Measurements from ENCODE around the gene SLC27A5.
A peak's percentile ranks its signal among the peaks of the same experiment; 100 is the strongest.
"Not testable (repeated sequence)": the region's sequence is repeated elsewhere in the genome, so short reads cannot be mapped to it uniquely, and the experiment has no call there.

SLC27A5 gene

GRCh38 chr19:58466089-58466759 is 45.6 kb downstream of the SLC27A5 start:
- no peak for DNase-seq

GRCh38 chr19:58460039-58460438 is 51.8 kb downstream of the SLC27A5 start:
- no peak for DNase-seq

- no peak for DNase-seq
Observed at GRCh38 chr19:58456111-58456510, 55.7 kb downstream of the SLC27A5 start.

GRCh38 chr19:58455306-58455705 is 56.5 kb downstream of the SLC27A5 start:
- no peak for DNase-seq

- DNase-seq: no peak
Observed at GRCh38 chr19:58453743-58454142, 58.0 kb downstream of the SLC27A5 start.

GRCh38 chr19:58451358-58452101 is 60.3 kb downstream of the SLC27A5 start, which contains the start of gene ZNF324B:
Gene ZNF324B (plus strand): TSS chr19:58451622. CDS start chr19:58453702, 2,080 bp downstream.
- DNase-seq: peak; percentile 100

GRCh38 chr19:58450856-58451357 is 60.9 kb downstream of the SLC27A5 start:
- peak; percentile 80 for DNase-seq

- not testable (repeated sequence) for DNase-seq
Observed at GRCh38 chr19:58449980-58450379, 61.8 kb downstream of the SLC27A5 start.

GRCh38 chr19:58448860-58449259 is 62.9 kb downstream of the SLC27A5 start:
- not testable (repeated sequence) for DNase-seq
